PC-3 (cell line): ENCODE data around the gene CHAF1A. TPM values are rescaled to one million over a fixed set of nuclear protein-coding genes. Genes with fewer than 3 reads are reported as not detected.

Experiments used
- ATAC-seq: fragments of 200-7000 bp; cut with Tn5 transposase; 2 replicates; pipeline ENCODE4 v1.9.1; 2020; ENCODE audit warnings: mild to moderate bottlenecking, moderate library complexity
- BruUV-seq: library from RNA; stranded (reverse); fragments of 400-500 nt; replicated peaks from 2 replicates; lab custom pipeline; 2021; lab: Mats Ljungman, UMichigan
- CTCF ChIA-PET: fragments of 300-600 bp; sonication (Branson Sonifier 250); formaldehyde crosslinking; loops from one replicate; lab custom pipeline; 2022; ENCODE audit warnings: antibody characterized with exemption; lab: Charles Lee
- POLR2A ChIA-PET: fragments of 300-600 bp; sonication (Branson Sonifier 250); formaldehyde crosslinking; loops from one replicate; lab custom pipeline; 2022; ENCODE audit warnings: antibody characterized with exemption; ENCODE audit not compliant: unreplicated experiment; lab: Charles Lee
- DNase-seq: peaks from one replicate; pipeline ENCODE4 v3.0.0-alpha.2; 2015
- H2AFZ ChIP-seq: fragments of 300-600 bp; sonication (generic); 2 replicates; pipeline ENCODE4 v1.6.0; 2016; ENCODE audit warnings: antibody characterized with exemption, low read length
- H3F3A ChIP-seq: fragments of 300-600 bp; sonication (generic); one replicate; pipeline ENCODE4 v1.6.0; 2017; ENCODE audit warnings: antibody characterized with exemption, low read length, control low read depth, mild to moderate bottlenecking; ENCODE audit not compliant: unreplicated experiment
- H3K27ac ChIP-seq: fragments of 300-600 bp; sonication (generic); 2 replicates; pipeline ENCODE4 v1.5.1; 2016; ENCODE audit warnings: mild to moderate bottlenecking, low read length
- H3K27me3 ChIP-seq: fragments of 300-600 bp; sonication (generic); 2 replicates; pipeline ENCODE4 v1.6.1; 2016; ENCODE audit warnings: low read length, mixed read lengths
- H3K36me3 ChIP-seq: fragments of 300-600 bp; sonication (generic); 2 replicates; pipeline ENCODE4 v1.6.1; 2016; ENCODE audit warnings: low read depth, mixed run types, low read length, mixed read lengths
- H3K4me1 ChIP-seq: fragments of 300-600 bp; sonication (generic); 2 replicates; pipeline ENCODE4 v1.5.1; 2016; ENCODE audit warnings: low read length; ENCODE audit not compliant: insufficient read depth
- H3K4me2 ChIP-seq: fragments of 300-600 bp; sonication (generic); 2 replicates; pipeline ENCODE4 v1.6.0; 2016; ENCODE audit warnings: low read length
- H3K4me3 ChIP-seq: fragments of 300-600 bp; sonication (generic); 2 replicates; pipeline ENCODE4 v1.5.1; 2016; ENCODE audit warnings: mild to moderate bottlenecking, low read length, mixed read lengths
- H3K79me2 ChIP-seq: fragments of 300-600 bp; sonication (generic); 2 replicates; pipeline ENCODE4 v1.6.1; 2017; ENCODE audit warnings: low read length, mixed read lengths
- H3K9ac ChIP-seq: fragments of 300-600 bp; sonication (generic); 2 replicates; pipeline ENCODE4 v1.6.0; 2016; ENCODE audit warnings: mild to moderate bottlenecking, low read length
- H3K9me2 ChIP-seq: fragments of 300-600 bp; sonication (generic); replicated peaks from 2 replicates; pipeline ENCODE4 v1.6.1; 2016; ENCODE audit warnings: mixed run types, low read length, mixed read lengths
- H3K9me3 ChIP-seq: fragments of 300-600 bp; sonication (generic); 2 replicates; pipeline ENCODE4 v1.6.1; 2016; ENCODE audit warnings: low read length, mixed read lengths
- H4K20me1 ChIP-seq: fragments of 300-600 bp; sonication (generic); 2 replicates; pipeline ENCODE4 v1.6.1; 2016; ENCODE audit warnings: low read length, mixed read lengths
- CTCF ChIP-seq: fragments of 300-600 bp; sonication (generic); conservative IDR thresholded peaks from 2 replicates; pipeline ENCODE4 v1.5.1; 2017; ENCODE audit warnings: antibody characterized with exemption, low read depth, mild to moderate bottlenecking, low read length
- EZH2 ChIP-seq: fragments of 300-600 bp; sonication (generic); IDR thresholded peaks from one replicate; pipeline ENCODE4 v1.6.1; 2017; ENCODE audit warnings: antibody characterized with exemption, mild to moderate bottlenecking, low read length; ENCODE audit not compliant: unreplicated experiment
- EZH2phosphoT487 ChIP-seq: fragments of 300-600 bp; sonication (generic); IDR thresholded peaks from 2 replicates; pipeline ENCODE4 v1.6.1; 2018; ENCODE audit warnings: mild to moderate bottlenecking, antibody characterized with exemption, low read length, borderline replicate concordance
- intact Hi-C: fragments of 100-400 bp; cut with micrococcal nuclease; formaldehyde crosslinking; loops from 2 replicates; pipeline ENCODE4 v1.9.0; 2023
- total RNA-seq: library from RNA; depleted of rRNA; stranded (reverse); fragments of >200 nt; gene quantifications from 2 replicates; pipeline ENCODE4 v1.2.3, GENCODE V29; 2014

CHAF1A gene
- total RNA-seq, 1 experiment from 2014 or later, result 48.9 TPM

GRCh38 chr19:4467835-4468234 is 65.4 kb downstream of the CHAF1A start:
- Histone ChIP-seq H3K9me3 (no peaks in the 10 kb centered on the region), H2AFZ (no peak overlapping the region), H4K20me1 (no peaks in the 10 kb centered on the region), H3K79me2 (peaks cover 5% of the 10 kb centered on the region), H3K27ac (no peak overlapping the region), H3K27me3 (no peaks in the 10 kb centered on the region), H3F3A (no peaks in the 10 kb centered on the region), H3K4me2 (no peak overlapping the region), H3K9me2 (no peaks in the 10 kb centered on the region), H3K9ac (no peak overlapping the region), H3K4me3 (no peak overlapping the region), H3K36me3 (no peaks in the 10 kb centered on the region), H3K4me1 (0 out of 2 replicates have a peak, but pooled peaks cover 7% of the 10 kb centered on the region)
- no TSS peak for BruUV-seq
- intact Hi-C loops, result no loop called here
- ATAC-seq (no peak), DNase-seq (no peak)
- CTCF ChIA-PET, result no interaction called here
- TF ChIP-seq EZH2phosphoT487 (no peak), EZH2 (no peak), CTCF (no peak)
- POLR2A ChIA-PET, result interaction anchor here (0.6 kb wide), 1 partner anchor 11 kb away, joined by 3 read pairs; no protein-coding TSS in a partner anchor

GRCh38 chr19:4471403-4472173 is 69.1 kb downstream of the CHAF1A start:
- H3K9me3 ChIP-seq, result no peaks in the 10 kb centered on the region
- H3K4me1 ChIP-seq, result peaks cover 13% of the 10 kb centered on the region; the same call in 1 of the 2 replicates
- H2AFZ ChIP-seq, result peak overlapping the region; percentile 96
- H3K9me2 ChIP-seq, result no peaks in the 10 kb centered on the region
- peak overlapping the region; percentile 49 for H3K27ac ChIP-seq
- peaks cover 28% of the 10 kb centered on the region for H3K79me2 ChIP-seq
- BruUV-seq, result no TSS peak
- DNase-seq, result peak; percentile 100
- ATAC-seq, result peak; percentile 89
- peak overlapping the region; percentile 76 for H3K9ac ChIP-seq
- no peaks in the 10 kb centered on the region for H3F3A ChIP-seq
- H3K4me3 ChIP-seq, result peak overlapping the region; percentile 98
- H3K27me3 ChIP-seq, result no peaks in the 10 kb centered on the region
- ChIA-PET CTCF (interaction anchor here (0.6 to 1.3 kb wide), 4 partner anchors 54 to 320 kb away, joined by 3 to 14 read pairs (median 4); partner anchors contain the start of genes FEM1A and SH3GL1), POLR2A (interaction anchor here (0.5 to 1.0 kb wide), 8 partner anchors 9 to 163 kb away, joined by 3 to 14 read pairs (median 5); partner anchors contain the start of gene PLIN4)
- TF ChIP-seq EZH2phosphoT487 (no peak), CTCF (no peak), EZH2 (no peak)
- H3K36me3 ChIP-seq, result peaks cover 7% of the 10 kb centered on the region; the same call in 1 of the 2 replicates
- H3K4me2 ChIP-seq, result peak overlapping the region; percentile 90
- no peaks in the 10 kb centered on the region for H4K20me1 ChIP-seq
- intact Hi-C loops, result loop anchor here (5.0 kb wide), 1 partner anchor 46 kb away; the partner anchor contains the start of gene PLIN4
